SU-DHL-6 (cell line): ENCODE data around the gene OGG1.

Experiments
- CTCF ChIP-seq: fragments of 200-600 bp; sonication (generic); IDR thresholded peaks from one replicate; pipeline ENCODE4 v1.5.1; 2017; ENCODE audit warnings: antibody characterized with exemption, mild to moderate bottlenecking, low read length, moderate library complexity; ENCODE audit not compliant: insufficient read depth, poor library complexity, severe bottlenecking
- EZH2phosphoT487 ChIP-seq: fragments of 200-600 bp; sonication (generic), shearing (Covaris generic); conservative IDR thresholded peaks from 2 replicates; pipeline ENCODE4 v1.6.1; 2018; ENCODE audit warnings: mild to moderate bottlenecking, antibody characterized with exemption, low read length, moderate library complexity, mixed read lengths

- TF ChIP-seq CTCF, result no peak
- no peak for TF ChIP-seq EZH2phosphoT487
Measured at GRCh38 chr3:9715764-9716437, 33.9 kb upstream of the OGG1 start.
